Urinary bladder (tissue), 2 donors: ENCODE measurements around the gene ZNF420. TPM values are rescaled to one million over a fixed set of nuclear protein-coding genes. Genes with fewer than 3 reads are reported as not detected.

Experiments
- polyA plus RNA-seq: library from polyadenylated mRNA; stranded (reverse); fragments of 200-250 nt; gene quantifications from one replicate; pipeline ENCODE4 v1.2.3, GENCODE V29; 2013
- total RNA-seq: library from RNA; depleted of rRNA; stranded (reverse); fragments of >200 nt; gene quantifications from one replicate; pipeline ENCODE4 v1.2.3, GENCODE V29; 2014
- donor health status: healthy.

ZNF420 gene
- total and polyA plus RNA-seq, 2 donors = 6.0 to 27.3 TPM

Other genes starting within 250 kb of the ZNF420 start
- gene ZNF790, start 240.0 kb upstream of the ZNF420 start, total RNA-seq = 20.1 TPM
- gene ZNF790, start 240.0 kb upstream of the ZNF420 start, polyA plus RNA-seq = 4.1 TPM
- 16.2 TPM for gene ZNF345, start 227.6 kb upstream of the ZNF420 start, total RNA-seq
- gene ZNF345, start 227.6 kb upstream of the ZNF420 start, polyA plus RNA-seq = 4.4 TPM
- gene ZNF829, start 162.1 kb upstream of the ZNF420 start, total RNA-seq = 9.8 TPM
- 1.8 TPM for gene ZNF829, start 162.1 kb upstream of the ZNF420 start, polyA plus RNA-seq
- 28.4 TPM for gene ZNF568, start 162.1 kb upstream of the ZNF420 start, total RNA-seq
- gene ZNF568, start 162.1 kb upstream of the ZNF420 start, polyA plus RNA-seq = 9.3 TPM
- 17.3 TPM for gene ZNF585A, start 94.3 kb downstream of the ZNF420 start, total RNA-seq
- 11.5 TPM for gene ZNF585A, start 94.3 kb downstream of the ZNF420 start, polyA plus RNA-seq
- gene ZNF585B, start 132.1 kb downstream of the ZNF420 start, total RNA-seq = 32.2 TPM
- 11.7 TPM for gene ZNF585B, start 132.1 kb downstream of the ZNF420 start, polyA plus RNA-seq
- 14.9 TPM for gene ZNF383, start 139.8 kb downstream of the ZNF420 start, total RNA-seq
- gene ZNF383, start 139.8 kb downstream of the ZNF420 start, polyA plus RNA-seq = 5.1 TPM